ENCODE measurements around the gene CDH23. TPM values are rescaled to one million over a fixed set of nuclear protein-coding genes. Genes with fewer than 3 reads are reported as not detected.

Gene CDH23
- total RNA-seq, 1 donor from 2014 or later: 5.4 TPM

DNA sequence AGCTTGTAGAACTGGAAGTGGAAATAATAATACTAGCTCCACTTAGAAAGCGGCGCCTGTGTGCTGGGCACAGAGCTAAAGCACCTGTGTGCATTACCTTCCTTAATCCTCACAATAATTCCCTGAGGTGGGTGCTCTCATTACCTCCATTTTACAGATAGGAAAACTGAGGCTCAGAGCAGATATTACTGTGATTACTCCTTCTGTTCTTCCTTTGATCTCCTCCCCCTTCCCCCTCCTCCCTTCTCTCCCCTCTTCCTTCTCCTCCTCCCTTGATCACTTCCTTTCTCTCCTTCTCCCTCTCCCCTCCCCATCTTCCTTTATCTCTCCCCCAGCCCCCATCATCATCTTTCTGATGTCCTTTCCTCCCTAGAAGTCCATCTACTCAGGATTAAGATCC lies 267.9 kb downstream of the CDH23 start:
- intact Hi-C loops (cut with micrococcal nuclease): no loop called here
- DNase-seq (no peak), ATAC-seq (no peak)

DNA sequence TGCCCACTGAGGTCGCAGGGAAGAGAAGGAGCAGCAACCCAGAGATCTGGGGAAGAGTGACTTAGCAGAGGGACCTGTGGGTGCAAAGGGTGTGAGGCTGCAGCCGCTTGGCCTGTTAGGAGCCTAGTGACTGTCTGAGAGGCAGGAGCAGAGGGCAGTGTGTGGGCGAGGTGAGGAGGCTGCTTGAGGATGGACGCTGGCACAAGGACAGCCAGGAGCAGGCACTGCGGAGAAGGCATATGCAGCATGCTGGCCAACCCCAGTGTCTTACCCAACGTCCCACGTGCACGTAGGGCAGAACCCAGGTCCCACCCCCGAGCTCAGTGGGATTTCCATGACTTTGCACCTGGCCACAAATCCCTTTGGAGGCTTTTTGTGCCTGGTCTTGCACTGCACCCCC lies 268.7 kb downstream of the CDH23 start:
- no peak for DNase-seq
- intact Hi-C loops (cut with micrococcal nuclease): no loop called here
- no peak for ATAC-seq

DNA sequence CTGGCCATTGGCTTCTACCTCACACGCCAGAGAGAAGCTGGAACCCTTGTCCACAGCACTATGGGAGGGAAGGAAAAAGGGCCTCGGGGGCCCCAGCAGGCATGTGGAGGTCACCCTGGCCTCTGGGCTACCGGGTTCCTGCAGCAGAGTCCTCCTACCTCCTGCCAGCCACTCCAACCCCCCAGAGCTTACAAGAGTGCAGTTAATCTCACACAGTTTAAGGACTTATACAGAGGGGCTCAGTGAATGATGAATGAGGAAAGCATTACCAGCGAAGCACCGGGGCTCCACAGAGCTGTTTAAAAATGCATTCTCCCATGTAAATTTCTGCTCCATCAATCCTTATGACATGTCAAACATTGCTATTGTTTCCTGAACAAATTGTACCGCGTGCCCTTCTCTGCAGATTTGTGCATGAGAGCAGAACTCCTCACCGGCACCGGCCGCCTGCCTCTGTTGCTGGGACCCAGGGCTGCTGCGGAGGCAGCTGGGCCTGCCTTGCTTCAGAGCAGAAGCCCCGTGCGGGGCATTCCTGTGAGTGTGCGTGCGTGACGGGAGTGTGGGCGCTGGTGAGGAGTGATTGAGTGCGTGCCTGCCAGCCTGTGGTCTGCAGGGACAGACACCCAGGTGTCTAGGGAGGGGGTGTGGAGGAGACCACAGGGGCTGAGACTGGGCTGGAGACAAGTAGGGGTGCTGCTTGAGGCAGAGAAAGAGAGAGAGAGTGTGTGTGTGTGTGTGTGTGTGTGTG lies 270.1 kb downstream of the CDH23 start:
- intact Hi-C loops (cut with micrococcal nuclease): no loop called here
- no peak for ATAC-seq
- no peak for DNase-seq

DNA sequence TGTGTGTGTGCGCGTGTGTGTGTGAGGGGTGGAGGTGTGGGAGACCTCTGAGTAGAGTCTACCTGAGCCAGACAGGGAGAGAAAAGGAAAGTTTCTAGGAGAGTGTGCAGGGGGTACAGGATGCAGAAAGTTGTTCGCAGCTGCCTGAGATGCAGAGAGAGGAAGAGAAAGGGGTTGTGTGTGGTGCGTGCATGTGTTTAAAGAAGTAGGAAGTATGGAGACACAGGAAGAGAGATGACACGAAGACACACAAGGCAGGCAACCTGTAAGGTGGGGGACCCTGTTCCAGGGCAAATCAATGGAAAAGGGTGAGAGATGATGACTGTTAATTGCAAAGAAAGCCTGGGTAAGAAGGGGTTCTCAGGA lies 270.6 kb downstream of the CDH23 start:
- no peak for DNase-seq
- ATAC-seq: no peak
- intact Hi-C loops (cut with micrococcal nuclease): no loop called here

DNA sequence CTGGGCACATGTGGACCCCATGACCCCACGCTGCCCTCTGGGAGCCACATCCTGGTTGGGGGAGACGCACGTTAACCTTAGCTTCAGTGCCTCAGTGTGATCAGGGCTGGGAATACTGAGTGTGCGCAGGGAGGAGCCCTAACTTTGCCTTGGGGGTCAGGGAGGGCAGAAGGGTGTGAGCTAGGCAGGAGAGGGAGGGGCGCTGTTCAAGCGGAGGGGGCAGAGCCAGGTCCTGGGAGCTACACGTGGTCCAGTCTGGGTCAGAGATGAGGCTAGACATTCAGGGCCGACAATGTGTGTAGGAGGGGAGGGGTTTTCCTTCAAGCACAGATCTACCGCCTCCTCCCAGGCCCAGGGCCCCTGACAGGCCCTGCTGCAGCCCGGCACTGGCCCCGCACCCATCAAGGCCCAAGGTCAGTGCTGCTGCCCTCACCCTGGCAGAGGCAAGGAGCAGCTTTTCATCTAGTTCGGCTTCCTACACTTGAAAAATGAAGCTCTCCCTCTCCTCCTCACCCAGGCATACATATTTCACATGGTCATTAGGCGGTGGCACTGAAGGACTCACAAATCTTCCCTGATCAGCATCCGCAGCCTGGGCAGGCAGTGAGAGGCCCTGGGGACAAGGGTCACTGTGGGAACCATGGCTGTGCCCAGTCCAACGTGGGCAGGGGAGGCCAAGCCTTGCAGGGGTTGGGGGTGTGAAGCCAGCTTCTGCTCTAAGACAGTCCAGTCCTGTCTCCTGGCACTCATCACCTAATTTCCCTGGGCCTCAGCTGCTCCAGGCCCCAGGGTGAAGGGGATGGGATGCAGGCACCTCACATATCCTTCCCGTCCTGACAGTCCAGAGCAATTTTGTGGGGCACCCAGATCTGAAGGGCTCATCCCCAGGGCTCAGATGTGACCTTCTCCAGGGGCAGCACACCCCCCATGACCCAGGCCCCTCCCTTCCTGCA lies 275.6 kb downstream of the CDH23 start:
- ATAC-seq (no peak), DNase-seq (no peak)
- intact Hi-C loops (cut with micrococcal nuclease): no loop called here

DNA sequence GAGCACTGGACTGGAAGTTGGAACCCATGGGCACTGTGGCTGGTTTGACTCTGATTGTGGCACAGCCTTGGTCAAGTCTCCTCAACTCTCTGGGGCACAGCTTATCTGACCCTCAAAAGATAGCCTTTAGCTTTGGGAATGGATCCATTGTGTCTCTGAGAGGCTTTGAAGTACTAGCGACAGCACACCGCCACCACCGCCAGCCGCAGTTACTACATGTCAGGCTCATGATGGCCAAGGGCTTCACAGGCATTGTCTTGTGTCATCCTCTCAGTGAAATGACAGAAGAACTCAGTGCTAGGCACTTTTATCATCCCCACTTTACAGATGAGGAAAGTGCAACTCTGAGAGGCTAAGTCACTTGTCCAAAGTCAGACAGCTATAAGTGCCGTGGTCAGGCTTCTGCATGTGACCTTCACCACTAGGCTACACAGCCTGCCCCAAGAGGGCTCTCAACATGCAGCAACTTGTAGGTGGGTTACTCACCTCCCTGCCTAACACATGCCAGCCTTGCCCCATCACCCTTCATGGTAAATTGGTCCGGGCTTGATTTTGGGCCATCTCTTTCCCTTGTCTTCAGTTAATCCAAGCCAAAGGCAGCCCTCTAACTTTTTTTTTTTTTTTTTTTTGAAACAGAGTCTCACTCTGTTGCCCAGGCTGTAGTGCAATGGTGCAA lies 278.7 kb downstream of the CDH23 start:
- ATAC-seq (no peak), DNase-seq (no peak)
- intact Hi-C loops (cut with micrococcal nuclease): no loop called here

DNA sequence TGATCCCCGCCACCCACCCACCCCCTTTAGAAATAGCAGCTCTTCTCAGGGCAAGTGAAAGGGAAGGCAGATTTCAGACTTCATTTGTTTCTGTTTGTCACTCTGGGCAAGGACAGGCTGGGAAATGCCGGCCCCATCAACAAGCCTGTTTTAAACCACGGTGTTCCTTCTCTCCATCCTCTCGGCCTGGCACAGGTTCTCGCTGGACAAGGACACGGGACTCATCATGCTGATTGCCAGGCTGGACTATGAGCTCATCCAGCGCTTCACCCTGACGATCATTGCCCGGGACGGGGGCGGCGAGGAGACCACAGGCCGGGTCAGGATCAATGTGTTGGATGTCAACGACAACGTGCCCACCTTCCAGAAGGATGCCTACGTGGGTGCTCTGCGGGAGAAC lies 280.5 kb downstream of the CDH23 start:
- ATAC-seq (no peak), DNase-seq (no peak)
- intact Hi-C loops (cut with micrococcal nuclease): no loop called here

DNA sequence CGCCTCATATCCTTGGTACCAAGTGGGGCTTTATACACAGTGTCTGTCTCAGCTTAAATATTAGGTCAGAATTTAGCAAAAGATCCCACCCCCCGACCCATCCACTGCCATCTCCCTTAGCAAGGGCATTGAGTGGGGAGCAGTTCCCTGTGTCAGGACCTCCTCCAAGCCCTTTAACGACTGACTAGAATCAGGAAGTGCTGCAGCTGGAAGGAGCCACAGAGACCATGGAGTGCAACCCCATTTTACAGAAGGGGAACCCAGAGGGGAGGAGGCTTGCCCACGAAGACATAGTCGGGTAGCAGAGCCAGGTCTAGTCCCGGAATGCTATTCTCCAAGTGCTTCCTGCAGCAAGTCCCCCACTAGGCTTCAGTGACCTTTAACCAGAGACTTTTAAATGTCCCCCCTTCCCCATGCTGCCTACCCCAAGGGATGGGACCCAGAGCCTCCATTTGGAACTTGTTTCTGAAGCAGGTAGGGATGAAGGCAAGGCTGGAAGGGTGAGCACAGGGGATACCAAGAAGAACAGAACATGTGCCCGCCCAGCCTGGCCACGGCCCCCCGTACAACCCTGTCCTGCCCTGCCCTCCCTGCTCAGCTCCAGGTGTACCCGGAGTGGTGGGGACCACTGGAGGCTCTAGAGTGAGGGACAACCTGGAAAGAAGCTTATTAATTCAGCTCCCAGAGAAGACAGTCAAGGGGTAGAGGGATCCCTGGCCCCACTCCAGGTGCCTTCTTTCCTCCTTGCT lies 281.5 kb downstream of the CDH23 start:
- ATAC-seq: no peak
- intact Hi-C loops (cut with micrococcal nuclease): no loop called here
- DNase-seq: no peak

DNA sequence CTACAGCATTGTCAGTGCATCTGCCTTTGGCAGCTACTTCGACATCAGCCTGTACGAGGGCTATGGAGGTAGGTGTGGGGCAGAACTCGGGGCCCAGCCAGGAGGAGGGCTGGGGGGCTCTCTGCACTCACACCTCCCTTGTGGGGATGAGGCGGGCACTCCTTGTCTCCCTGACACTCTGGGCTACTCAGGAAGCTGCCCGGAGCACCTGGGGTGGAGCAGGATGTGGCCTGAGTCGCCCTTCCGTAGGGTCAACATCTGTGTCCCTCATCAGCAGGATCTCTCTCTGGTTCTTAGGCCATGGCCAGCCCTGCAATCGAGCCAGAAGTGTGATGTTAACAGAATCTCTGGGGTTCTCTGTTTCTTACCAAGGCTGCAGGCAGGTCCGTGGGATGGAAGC lies 282.7 kb downstream of the CDH23 start:
- DNase-seq (peak; percentile 48), ATAC-seq (peak; percentile 81)
- intact Hi-C loops (cut with micrococcal nuclease): no loop called here

DNA sequence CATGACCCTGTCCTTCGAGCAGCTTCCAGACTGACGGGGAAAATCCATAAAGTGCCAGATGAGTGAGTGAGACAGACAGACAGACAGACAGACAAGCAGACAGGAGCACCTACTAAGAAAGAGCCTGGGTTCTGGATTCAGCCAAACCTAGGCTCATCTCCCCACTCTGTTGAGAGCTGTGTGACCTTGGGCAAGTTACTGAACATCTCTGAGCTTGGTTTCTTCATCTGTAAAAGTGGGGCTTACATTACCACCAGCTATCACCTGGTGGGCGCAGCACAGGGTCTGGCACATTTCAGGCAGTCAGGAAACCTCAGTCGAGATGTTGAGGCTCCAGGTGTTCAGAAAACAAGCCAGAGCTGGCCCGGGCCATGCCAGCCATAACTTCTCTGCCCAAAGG lies 285.3 kb downstream of the CDH23 start:
- ATAC-seq: no peak
- intact Hi-C loops (cut with micrococcal nuclease): no loop called here
- DNase-seq: no peak

DNA sequence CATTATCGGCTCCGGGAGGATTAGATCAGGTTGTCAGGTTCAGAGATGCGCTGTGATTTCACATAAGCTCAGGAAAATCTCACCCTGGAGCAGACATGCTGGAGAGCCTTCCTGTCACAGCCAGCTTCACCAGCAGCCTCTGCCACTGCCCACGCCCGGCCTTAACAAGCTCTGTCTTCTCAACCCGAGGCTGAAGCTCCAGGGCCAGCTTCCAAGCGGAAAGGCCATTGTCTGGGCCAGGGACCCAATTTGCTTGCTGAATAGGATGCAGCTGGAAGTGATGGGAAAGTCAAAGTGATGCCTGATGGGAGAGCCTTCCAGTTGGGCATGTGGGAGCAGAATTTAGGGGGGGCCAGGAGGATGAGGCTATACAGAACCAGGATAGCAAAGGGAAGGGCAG lies 286.6 kb downstream of the CDH23 start:
- DNase-seq: no peak
- intact Hi-C loops (cut with micrococcal nuclease): no loop called here
- ATAC-seq: peak; percentile 7

DNA sequence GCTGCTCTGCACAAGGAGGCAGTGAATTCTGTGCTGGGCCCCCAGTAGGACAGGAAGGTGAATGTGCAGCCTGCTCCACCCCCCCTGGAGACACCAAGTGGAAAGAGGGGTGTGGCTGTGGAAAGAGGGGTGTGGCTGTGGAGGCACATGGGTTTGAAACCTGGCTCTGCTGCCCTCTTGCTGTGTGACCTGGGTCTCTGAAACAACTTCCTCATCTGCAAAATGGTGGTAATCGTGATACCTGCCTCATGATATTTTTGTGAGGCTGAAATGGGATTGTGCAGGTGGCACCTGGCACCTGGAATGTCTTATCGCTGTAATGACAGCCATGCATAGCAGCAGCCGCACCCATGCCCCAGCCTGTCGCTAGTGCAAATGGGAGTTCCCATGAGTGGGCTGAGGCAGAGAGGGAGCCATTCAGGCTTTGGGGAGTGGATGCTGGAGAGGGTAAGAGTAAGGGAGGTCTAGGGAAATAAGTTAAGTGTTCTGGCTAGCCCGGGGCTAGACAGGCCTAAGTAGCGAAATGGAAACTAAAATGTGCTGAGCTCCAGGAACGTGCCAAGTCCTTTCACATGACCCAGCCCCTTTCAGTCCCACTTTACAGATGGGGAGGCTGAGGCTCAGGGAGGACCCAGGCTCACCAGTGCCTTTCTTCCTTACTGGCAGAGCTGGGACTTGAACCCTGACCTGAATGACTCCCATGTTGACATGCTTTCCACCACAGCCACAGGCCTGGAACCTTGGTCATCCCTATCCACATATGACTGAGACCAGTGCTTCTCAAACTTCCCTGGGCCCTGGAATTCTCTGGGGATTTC lies 287.8 kb downstream of the CDH23 start:
- DNase-seq: no peak
- ATAC-seq: peak; percentile 8
- intact Hi-C loops (cut with micrococcal nuclease): no loop called here

DNA sequence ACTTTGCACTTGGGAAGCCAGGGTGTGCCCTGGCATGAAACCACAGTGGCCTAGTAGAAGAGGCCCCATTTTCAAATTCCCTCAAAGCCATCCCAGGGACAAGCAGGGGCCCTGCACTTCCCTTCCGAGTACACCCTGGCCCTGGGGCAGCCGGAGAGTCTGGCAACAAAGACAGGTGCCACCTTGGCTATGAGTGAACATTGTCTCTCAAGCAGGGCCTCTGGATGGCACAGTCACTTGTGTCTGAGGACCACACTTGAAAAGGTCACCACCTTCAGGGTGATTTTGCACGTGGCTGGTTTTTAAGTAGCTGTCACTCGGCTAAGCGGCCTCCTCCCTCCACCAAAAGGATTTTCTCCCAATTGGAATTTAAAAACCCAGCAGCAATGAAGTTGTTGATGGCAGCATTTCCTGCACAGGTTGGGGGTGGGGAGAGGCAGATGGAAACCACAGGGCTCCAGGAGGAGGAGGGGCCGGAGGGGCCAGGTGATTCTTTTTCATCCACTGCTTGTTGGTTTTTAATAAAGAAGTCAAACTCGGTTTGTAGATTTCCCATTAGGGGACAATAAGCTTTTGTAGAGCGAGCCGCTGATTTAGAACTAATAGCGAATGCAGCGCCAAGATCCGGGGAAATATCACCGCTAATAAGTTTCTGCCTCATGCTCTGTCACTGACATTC lies 289.0 kb downstream of the CDH23 start:
- peak; percentile 75 for ATAC-seq
- intact Hi-C loops (cut with micrococcal nuclease): no loop called here
- no peak for DNase-seq

DNA sequence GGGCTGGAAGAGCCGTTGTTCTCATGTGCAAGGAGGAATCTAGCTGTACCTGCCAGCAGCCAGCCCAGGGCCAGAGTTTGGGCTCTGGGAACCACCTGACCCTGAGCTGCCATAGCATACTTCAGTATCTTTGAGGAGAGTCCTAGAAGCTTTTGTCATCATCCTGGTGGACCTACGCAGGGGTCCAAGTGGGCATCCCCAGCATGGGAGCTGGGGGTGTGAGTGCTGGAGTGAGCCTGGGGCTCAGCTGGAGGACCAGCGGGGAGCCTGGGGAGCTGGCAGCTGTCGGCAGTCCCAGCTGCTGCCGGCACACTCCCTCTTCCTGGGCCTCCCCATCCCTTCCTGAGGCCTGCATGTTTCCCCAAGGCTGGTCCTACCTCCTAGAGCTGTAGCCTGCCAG lies 290.4 kb downstream of the CDH23 start:
- DNase-seq (no peak), ATAC-seq (no peak)
- intact Hi-C loops (cut with micrococcal nuclease): no loop called here

DNA sequence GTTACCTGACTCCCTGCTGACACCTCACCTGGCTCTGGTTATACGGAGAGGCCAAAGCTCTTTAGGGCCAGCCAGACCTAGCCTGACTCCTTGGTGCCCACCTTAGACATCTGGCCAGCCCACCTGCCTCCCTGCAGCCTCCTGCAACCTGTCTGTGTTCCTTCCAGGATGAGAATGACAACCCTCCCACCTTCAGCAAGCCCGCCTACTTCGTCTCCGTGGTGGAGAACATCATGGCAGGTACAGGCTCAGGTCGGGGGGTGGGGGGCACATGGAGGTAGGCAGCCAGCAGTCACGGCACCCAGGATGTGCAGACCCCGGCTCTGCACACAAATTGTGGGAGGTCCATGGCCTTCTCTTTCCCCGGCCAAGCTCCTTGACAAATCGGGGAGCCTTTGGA lies 290.8 kb downstream of the CDH23 start:
- no peak for ATAC-seq
- no peak for DNase-seq
- intact Hi-C loops (cut with micrococcal nuclease): no loop called here

DNA sequence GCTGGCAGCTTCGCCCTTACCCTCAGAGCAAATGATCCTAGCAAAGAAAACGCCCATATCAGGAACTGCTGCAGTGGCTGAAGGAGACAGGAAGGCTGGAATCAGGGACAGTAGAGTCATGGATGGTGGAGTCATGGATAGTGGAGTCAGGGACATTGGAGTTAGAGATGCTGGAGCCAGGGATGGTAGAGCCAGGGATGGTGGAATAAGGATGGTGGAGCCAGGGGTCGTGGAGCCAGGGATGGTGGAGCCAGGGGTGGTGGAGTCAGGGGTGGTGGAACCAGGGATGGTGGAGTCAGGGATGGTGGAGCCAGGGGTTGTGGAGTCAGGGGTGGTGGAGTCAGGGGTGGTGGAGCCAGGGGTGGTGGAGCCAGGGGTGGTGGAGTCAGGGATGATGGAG lies 291.5 kb downstream of the CDH23 start:
- intact Hi-C loops (cut with micrococcal nuclease): no loop called here
- no peak for DNase-seq

DNA sequence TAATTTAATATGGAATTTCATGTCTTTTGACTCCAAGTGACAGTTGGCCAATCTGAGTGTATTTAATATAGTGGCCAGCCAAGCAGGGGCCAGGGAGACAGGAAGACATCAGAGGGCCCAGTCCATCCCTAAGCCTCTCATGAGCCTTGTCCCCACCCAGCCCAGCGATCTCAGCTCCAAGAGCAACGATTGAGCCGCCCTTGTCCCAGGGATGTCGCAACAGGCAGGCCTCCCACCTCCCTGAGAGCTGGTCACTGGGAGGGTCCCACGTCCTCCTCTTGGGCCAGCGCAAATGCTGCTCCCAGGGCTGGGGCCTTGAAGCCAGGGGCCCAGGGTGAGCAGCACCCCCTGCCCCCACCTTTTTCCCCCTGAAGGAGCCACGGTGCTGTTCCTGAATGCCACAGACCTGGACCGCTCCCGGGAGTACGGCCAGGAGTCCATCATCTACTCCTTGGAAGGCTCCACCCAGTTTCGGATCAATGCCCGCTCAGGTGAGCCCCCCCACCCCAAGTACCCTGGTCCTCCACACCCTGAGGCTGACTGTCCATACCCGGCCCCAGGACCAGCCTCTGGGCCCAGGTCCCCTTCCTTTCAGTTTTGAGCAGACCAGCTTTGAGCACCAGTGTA lies 293.5 kb downstream of the CDH23 start:
- ATAC-seq (no peak), DNase-seq (no peak)
- intact Hi-C loops (cut with micrococcal nuclease): no loop called here

More for the DNA sequence above, 291.5 kb downstream of the CDH23 start:
- no peak for ATAC-seq

DNA sequence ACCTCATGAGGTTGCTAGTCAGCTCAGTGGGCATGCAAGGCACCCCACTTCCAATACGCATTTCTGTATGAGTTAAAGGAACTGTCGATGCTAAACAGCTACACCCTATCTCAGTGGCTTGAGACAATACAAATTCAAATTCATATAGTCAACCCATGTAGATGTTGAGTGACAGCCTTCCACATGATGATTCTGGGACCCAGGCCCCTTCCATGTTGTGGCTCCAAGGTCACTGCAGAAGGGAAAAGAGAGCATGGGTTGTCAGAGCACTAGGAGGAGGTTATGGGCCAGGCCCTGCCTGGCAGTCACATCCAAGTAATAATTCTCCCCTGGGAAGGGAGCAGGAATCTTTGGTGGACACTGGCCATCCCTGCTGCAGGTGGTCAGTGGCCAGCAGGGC lies 294.7 kb downstream of the CDH23 start:
- DNase-seq (no peak), ATAC-seq (no peak)
- intact Hi-C loops (cut with micrococcal nuclease): no loop called here

Measured in left ventricle myocardium superior (tissue), 1 donor.